HepG2 (cell line): ENCODE results near the gene TPRG1L. TPM values are rescaled to one million over a fixed set of nuclear protein-coding genes. Genes with fewer than 3 reads are reported as not detected.

Experiments used
- DZIP1 ChIP-seq: sonication (generic); formaldehyde crosslinking; IDR thresholded peaks from 2 replicates; pipeline ENCODE4 v1.5.0; 2020; ENCODE audit warnings: mild to moderate bottlenecking, missing genetic modification reagents
- HOXA3 ChIP-seq: sonication (generic); formaldehyde crosslinking; IDR thresholded peaks from 2 replicates; pipeline ENCODE4 v1.5.0; 2020; ENCODE audit warnings: missing genetic modification reagents
- MYPOP ChIP-seq: sonication (generic); formaldehyde crosslinking; IDR thresholded peaks from 2 replicates; pipeline ENCODE4 v1.8.1; 2023; ENCODE audit warnings: mild to moderate bottlenecking, moderate library complexity, missing genetic modification reagents
- SMC3 ChIP-seq: IDR thresholded peaks from 2 replicates; pipeline ENCODE4 v1.6.1; 2011; ENCODE audit warnings: low read length, improper control_type of control experiment
- TERF1 ChIP-seq: sonication (generic); formaldehyde crosslinking; IDR thresholded peaks from 2 replicates; pipeline ENCODE4 v1.8.0; 2022; ENCODE audit warnings: mild to moderate bottlenecking, missing genetic modification reagents, moderate library complexity
- THAP7 ChIP-seq: sonication (generic); formaldehyde crosslinking; IDR thresholded peaks from 2 replicates; pipeline ENCODE4 v1.8.1; 2023; ENCODE audit warnings: mild to moderate bottlenecking, missing genetic modification reagents
- ZNF12 ChIP-seq: sonication (generic); formaldehyde crosslinking; IDR thresholded peaks from 2 replicates; pipeline ENCODE4 v1.5.0; 2020; ENCODE audit warnings: missing genetic modification reagents
- ZNF329 ChIP-seq: sonication (generic); formaldehyde crosslinking; IDR thresholded peaks from 2 replicates; pipeline ENCODE4 v1.9.0; 2021; ENCODE audit warnings: low read depth, mild to moderate bottlenecking, missing genetic modification reagents
- ZNF547 ChIP-seq: sonication (generic); formaldehyde crosslinking; IDR thresholded peaks from 2 replicates; pipeline ENCODE4 v1.5.1; 2020; ENCODE audit warnings: mild to moderate bottlenecking, missing genetic modification reagents
- ZNF687 ChIP-seq: sonication (generic); formaldehyde crosslinking; IDR thresholded peaks from 2 replicates; pipeline ENCODE4 v1.5.1; 2020; ENCODE audit warnings: mild to moderate bottlenecking, missing genetic modification reagents, moderate library complexity
- ZNF777 ChIP-seq: sonication (generic); formaldehyde crosslinking; IDR thresholded peaks from 2 replicates; pipeline ENCODE4 v1.4.0; 2020; ENCODE audit warnings: missing genetic modification reagents
- polyA plus RNA-seq, 8 experiments: library from polyadenylated mRNA; depleted of rRNA in 3 of 8; stranded (reverse) in 7 of 8; unstranded in 1 of 8; fragments of >200 nt; fragmentation: Illumina TruSeq in 4 of 8; extraction: Trizol in 4 of 8; gene quantifications; 2 replicates each; pipeline versions ENCODE4 v1.2.1 to v1.2.3, GENCODE V29; 2011 to 2016; ENCODE audit warnings: low read depth in 4 of 8, missing spikeins in 1 of 8, mixed read lengths in 1 of 8; ENCODE audit not compliant: insufficient read depth in 1 of 8
- total RNA-seq, 5 experiments: library from RNA; depleted of rRNA; stranded (reverse); fragments of >200 nt; fragmentation: Illumina TruSeq; extraction: Trizol; gene quantifications; 2 replicates each; pipeline ENCODE4 v1.2.3, GENCODE V29; 2016; ENCODE audit warnings: low read depth in 1 of 5

The TPRG1L gene
- total and polyA plus RNA-seq, 2 of the 13 experiments (the other 11 are each of a cell fraction or from before 2014, with no cell fraction given), result 21.3 to 37.4 TPM

GRCh38 chr1:3651930-3652547, 27.2 kb downstream of the TPRG1L start, which contains the start of gene TP73 (continued):
- TF ChIP-seq DZIP1 (CRISPR knock-in tag) (no peak), MYPOP (CRISPR knock-in tag) (peak; percentile 78; the same call in 1 of the 2 replicates), ZNF329 (CRISPR knock-in tag) (0 out of 2 replicates have a peak, but pooled peaks have one; percentile 48), SMC3 (no peak), HOXA3 (CRISPR knock-in tag) (0 out of 2 replicates have a peak, but pooled peaks have one; percentile 11), ZNF777 (CRISPR knock-in tag) (peak; percentile 78; the same call in 1 of the 2 replicates), ZNF547 (CRISPR knock-in tag) (peak; percentile 29; the same call in 1 of the 2 replicates), THAP7 (no peak), ZNF687 (CRISPR knock-in tag) (peak; percentile 32; the same call in 1 of the 2 replicates), TERF1 (CRISPR knock-in tag) (no peak), ZNF12 (CRISPR knock-in tag) (no peak)
